ENCODE measurements around the gene COL8A1. TPM values are rescaled to one million over a fixed set of nuclear protein-coding genes. Genes with fewer than 3 reads are reported as not detected.
A peak's percentile ranks its signal among the peaks of the same experiment; 100 is the strongest.

Gene COL8A1
- polyA plus RNA-seq, 12 donors: 0.40 to 3.7 (median 0.70) TPM; not detected in 1

GRCh38 chr3:99842826-99843589, 204.6 kb downstream of the COL8A1 start:
- peak; percentile 59 for DNase-seq

- no peak for DNase-seq
Measured at GRCh38 chr3:99843590-99844258, 205.3 kb downstream of the COL8A1 start.

GRCh38 chr3:99845331-99845730, 206.9 kb downstream of the COL8A1 start:
- no peak for DNase-seq

GRCh38 chr3:99845999-99846398, 207.6 kb downstream of the COL8A1 start:
- DNase-seq: no peak

GRCh38 chr3:99846477-99847160, 208.2 kb downstream of the COL8A1 start:
- peak; percentile 57 for DNase-seq

GRCh38 chr3:99848433-99848832, 210.0 kb downstream of the COL8A1 start:
- no peak for DNase-seq

Other genes starting within 250 kb of the COL8A1 start
- gene CMSS1, start 179.3 kb downstream of the COL8A1 start, polyA plus RNA-seq (ENCODE audit: insufficient read length in 12 of 12): 10 to 100 TPM in 11 of 12 donors, not detected in 1; 21.0 to 39.9 (median 29.5) TPM

All from muscle of arm (tissue), 12 donors.